Tibial nerve (tissue), 4 donors: ENCODE measurements around the gene ADGRL3.

Source experiments
- EP300 ChIP-seq, 2 donors: sonication (generic); formaldehyde crosslinking; IDR thresholded peaks; one replicate each; pipeline ENCODE4 v1.6.1; 2017; ENCODE audit warnings: antibody characterized with exemption in 2 of 2, mild to moderate bottlenecking in 1 of 2
- POLR2A ChIP-seq, 2 donors: fragments of 450-650 bp; IDR thresholded peaks; one replicate each; pipeline ENCODE4 v1.6.1; 2017; ENCODE audit warnings: antibody characterized with exemption in 2 of 2, mild to moderate bottlenecking in 2 of 2, moderate library complexity in 2 of 2
- TF ChIP-seq, protein P1 (sequence below), 5 experiments: fragments of 200-600 bp in 3 of 5; fragments of 450-650 bp in 2 of 5; sonication (generic) in 3 of 5; IDR thresholded peaks; one replicate each; pipeline ENCODE4 v1.5.1; 2016 to 2019; ENCODE audit warnings: antibody characterized with exemption in 5 of 5, mild to moderate bottlenecking in 3 of 5, moderate library complexity in 2 of 5

DNA sequence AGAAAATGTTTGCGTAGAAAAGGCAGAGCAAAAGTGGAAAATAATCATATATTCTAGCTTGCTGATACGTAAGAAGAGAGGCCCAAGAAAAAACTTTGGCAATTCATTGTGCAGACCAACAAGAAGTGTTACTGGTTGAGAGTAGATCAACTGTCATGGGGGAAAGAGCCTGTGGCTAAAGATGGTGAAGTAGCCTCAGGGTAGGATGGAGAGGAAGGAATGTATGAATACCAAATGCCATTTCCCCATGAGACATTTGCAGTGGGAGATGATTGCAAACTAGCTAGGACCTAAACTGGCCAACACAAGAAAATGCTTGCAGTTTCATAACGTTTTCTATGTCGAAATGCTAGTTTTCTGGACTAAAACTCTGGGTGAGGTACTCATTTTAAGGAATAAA lies 47.7 kb upstream of the ADGRL3 start:
- TF ChIP-seq, protein P1, sequence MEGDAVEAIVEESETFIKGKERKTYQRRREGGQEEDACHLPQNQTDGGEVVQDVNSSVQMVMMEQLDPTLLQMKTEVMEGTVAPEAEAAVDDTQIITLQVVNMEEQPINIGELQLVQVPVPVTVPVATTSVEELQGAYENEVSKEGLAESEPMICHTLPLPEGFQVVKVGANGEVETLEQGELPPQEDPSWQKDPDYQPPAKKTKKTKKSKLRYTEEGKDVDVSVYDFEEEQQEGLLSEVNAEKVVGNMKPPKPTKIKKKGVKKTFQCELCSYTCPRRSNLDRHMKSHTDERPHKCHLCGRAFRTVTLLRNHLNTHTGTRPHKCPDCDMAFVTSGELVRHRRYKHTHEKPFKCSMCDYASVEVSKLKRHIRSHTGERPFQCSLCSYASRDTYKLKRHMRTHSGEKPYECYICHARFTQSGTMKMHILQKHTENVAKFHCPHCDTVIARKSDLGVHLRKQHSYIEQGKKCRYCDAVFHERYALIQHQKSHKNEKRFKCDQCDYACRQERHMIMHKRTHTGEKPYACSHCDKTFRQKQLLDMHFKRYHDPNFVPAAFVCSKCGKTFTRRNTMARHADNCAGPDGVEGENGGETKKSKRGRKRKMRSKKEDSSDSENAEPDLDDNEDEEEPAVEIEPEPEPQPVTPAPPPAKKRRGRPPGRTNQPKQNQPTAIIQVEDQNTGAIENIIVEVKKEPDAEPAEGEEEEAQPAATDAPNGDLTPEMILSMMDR (IDR thresholded peaks at IDR 0.05) = no peak
- TF ChIP-seq POLR2A (IDR thresholded peaks at IDR 0.05) = no peak
- TF ChIP-seq EP300 (IDR thresholded peaks at IDR 0.05) = no peak
